NCI-H460 (cell line): ENCODE data around the gene ZNF736. TPM values are rescaled to one million over a fixed set of nuclear protein-coding genes. Genes with fewer than 3 reads are reported as not detected.

Source experiments
- DNase-seq: peaks from one replicate; pipeline ENCODE4 v3.0.0-alpha.2; 2016; ENCODE audit warnings: low read depth; ENCODE audit errors: extremely low read depth
- total RNA-seq: library from RNA; depleted of rRNA; stranded (reverse); fragments of >200 nt; shearing (Covaris generic); gene quantifications from 2 replicates; pipeline ENCODE4 v1.2.3, GENCODE V29; 2014; rRNA removed

ZNF736 gene
- total RNA-seq, 1 experiment from 2014 or later, result not detected

DNA sequence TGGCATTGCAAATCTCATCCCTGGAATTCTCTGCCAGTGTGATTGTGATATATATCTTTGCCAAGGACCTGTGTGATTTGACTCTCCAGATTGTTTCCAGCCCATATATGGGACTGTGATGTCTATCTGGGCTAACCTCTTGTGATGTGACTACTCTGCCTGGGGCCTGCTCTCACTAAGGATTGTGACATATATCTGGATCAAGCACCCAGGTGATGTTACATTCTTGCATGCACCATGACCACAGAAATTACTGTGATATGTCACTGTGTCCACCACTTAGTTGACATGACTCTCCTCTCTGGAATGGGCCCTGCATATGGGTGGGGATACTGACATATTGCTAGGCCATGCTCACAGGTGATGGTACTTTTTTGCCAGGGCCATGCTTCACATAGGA, 86.6 kb downstream of the ZNF736 start:
- no peak for DNase-seq

Other genes starting within 250 kb of the ZNF736 start
- gene ZNF735, start 106.8 kb upstream of the ZNF736 start, total RNA-seq, result not detected in 2 replicates
- gene ZNF679, start 85.5 kb upstream of the ZNF736 start, total RNA-seq, result not detected in 2 replicates
- 3.1 and 5.8 TPM in 2 replicates for gene ZNF680, start 249.1 kb downstream of the ZNF736 start, total RNA-seq